GM12801 (cell line): Measurements from ENCODE around the gene STRN4.

Experiments used
- CTCF ChIP-seq: IDR thresholded peaks from one replicate; pipeline ENCODE4 v1.5.1; 2011; ENCODE audit warnings: control low read depth; ENCODE audit not compliant: insufficient read length; ENCODE audit errors: extremely low read depth

STRN4 gene

GRCh38 chr19:46700704-46701103 lies 45.5 kb downstream of the STRN4 start:
- no peak for TF ChIP-seq CTCF

- no peak for TF ChIP-seq CTCF
Observed at GRCh38 chr19:46698395-46699321, 47.6 kb downstream of the STRN4 start.

GRCh38 chr19:46697204-46697960 lies 48.9 kb downstream of the STRN4 start:
- no peak for TF ChIP-seq CTCF

GRCh38 chr19:46696866-46697203 lies 49.4 kb downstream of the STRN4 start:
- no peak for TF ChIP-seq CTCF

GRCh38 chr19:46696052-46696451 lies 50.2 kb downstream of the STRN4 start:
- TF ChIP-seq CTCF, result no peak

- no peak for TF ChIP-seq CTCF
Observed at GRCh38 chr19:46693760-46694159, 52.5 kb downstream of the STRN4 start.

GRCh38 chr19:46692918-46693722 lies 53.1 kb downstream of the STRN4 start:
- TF ChIP-seq CTCF, result no peak
